NT2/D1 (cell line): Measurements from ENCODE around the gene OR2T29.
"Not testable (repeated sequence)": the region's sequence is repeated elsewhere in the genome, so short reads cannot be mapped to it uniquely, and the experiment has no call there.

Experiments used
- SUZ12 ChIP-seq: IDR thresholded peaks from 2 replicates; pipeline ENCODE4 v1.6.1; 2011; ENCODE audit not compliant: insufficient read length, insufficient read depth; ENCODE audit errors: extremely low read depth
- YY1 ChIP-seq: IDR thresholded peaks from 2 replicates; pipeline ENCODE4 v1.6.1; 2011; ENCODE audit not compliant: insufficient read length, insufficient read depth

DNA sequence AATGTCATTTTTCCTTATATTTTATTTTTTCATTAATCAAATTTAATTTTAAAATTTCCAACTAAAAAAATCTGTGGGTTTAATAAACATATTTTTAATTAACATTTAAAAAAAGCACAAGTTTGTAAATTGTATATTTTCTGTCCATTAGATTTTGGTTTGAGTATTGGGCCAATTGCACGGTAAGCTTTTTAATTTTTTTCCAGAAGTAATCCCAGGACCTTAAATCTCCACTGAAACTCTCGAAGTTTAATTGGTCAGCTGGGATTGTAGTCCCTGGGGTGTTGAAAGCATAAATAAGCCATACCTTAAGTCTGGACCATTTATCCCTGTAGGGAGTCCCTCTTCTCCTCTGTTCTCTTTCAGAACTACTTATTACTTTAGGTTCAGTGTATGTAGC, 54.8 kb downstream of the OR2T29 start, which contains the start of gene OR2G6:
- TF ChIP-seq SUZ12, YY1: not testable (repeated sequence)
